GM21515 (cell line): ENCODE measurements around the gene SPATA16.
"Not testable (repeated sequence)": the region's sequence is repeated elsewhere in the genome, so short reads cannot be mapped to it uniquely, and the experiment has no call there.

Experiments used
- ATAC-seq: cut with Tn5 transposase; IDR thresholded peaks from one replicate; pipeline ENCODE4 v1.9.1; 2021; ENCODE audit not compliant: unreplicated experiment

The SPATA16 gene

GRCh38 chr3:172903642-172904320, 237.3 kb downstream of the SPATA16 start:
- ATAC-seq = no peak

DNA sequence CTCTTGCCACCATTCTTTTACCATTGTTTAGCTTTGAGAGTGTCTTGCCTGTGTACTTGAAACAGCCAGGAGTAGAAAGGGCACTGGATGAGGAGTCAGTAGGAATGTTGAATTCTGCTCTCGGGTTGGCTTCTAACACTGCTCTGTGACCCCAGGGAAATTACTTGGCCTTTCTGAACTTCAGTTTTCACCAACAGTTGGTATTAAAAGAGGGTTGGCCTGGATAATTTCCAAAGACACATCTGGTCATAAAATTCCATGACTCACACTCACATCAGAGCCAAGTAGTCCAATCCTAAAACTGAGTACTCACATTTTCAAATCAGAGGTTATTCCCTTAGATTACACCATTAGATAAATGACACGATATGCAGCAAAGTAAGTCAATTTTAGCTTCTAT, 248.9 kb downstream of the SPATA16 start:
- ATAC-seq = no peak

DNA sequence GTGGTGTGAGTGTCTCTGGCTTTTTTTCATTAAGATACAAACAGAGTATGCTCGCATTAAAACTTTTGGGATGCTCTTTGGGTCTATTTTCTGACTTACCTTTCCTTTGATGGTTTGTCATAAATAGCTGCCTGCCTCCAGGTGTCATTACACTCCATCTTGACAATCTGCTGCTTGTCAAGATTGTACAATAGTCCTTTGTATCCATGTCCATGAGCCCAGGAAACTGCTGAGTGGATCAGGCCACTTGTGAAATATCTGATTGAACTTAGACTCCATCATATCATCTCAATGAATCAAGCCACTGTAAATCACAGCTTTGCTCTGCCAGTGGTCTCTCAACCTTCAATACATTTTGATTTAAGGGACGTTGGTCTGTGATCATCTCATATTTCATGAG, 255.3 kb downstream of the SPATA16 start:
- no peak for ATAC-seq

DNA sequence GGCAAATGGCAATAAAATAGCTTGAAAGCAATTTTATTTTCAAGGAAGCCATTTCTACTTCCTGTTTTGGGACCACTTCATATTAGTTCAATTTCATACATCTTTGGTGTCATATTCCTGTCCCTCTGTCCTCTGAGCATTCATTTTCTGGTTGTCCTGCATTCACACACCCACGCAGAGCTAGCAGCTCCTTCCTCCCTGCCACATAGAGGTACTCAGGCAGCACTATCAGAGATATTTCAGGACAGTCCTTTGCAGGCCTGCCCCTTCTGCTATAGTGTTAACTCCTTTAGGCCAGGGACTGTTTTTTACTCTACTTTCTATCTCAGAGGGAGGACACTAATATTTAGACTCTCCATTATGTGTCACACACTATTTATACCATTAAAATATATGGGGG, 258.5 kb downstream of the SPATA16 start:
- no peak for ATAC-seq

DNA sequence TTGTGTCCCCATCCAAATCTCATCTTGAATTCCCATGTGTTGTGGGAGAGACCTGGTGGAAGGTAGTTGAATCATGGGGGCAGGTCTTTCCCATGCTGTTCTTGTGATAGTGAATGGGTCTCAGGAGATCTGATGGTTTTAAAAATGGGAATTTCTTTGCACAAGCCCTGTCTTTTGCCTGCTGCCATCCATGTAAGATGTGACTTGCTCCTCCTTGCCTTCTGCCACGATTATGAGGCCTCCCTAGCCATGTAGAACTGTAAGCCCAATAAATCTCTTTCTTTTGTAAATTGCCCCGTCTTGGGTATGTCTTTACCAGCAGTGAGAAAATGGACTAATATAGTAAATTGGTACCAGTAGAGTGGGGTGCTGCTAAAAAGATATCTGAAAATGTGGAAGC, 261.7 kb downstream of the SPATA16 start:
- ATAC-seq = not testable (repeated sequence)

DNA sequence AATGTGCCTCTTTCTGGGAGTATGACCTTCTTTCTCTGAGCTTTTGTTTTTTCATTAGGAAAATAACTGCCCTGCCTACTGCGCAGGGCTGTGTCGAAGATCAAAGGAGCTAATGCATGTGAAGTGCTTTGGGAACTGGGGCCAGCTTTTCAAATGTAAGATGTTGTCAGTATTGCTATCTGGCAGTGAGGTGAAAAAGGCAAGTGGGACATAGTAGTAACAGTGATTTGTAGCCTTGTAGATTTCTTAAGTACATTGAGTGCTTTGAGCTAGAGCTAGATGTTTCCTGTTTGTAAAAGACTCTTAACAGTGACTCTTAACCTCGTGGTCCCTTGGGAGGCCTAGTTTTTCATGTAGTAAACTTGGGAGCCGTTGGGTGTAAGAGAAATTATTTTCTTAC, 264.0 kb downstream of the SPATA16 start:
- ATAC-seq = no peak

DNA sequence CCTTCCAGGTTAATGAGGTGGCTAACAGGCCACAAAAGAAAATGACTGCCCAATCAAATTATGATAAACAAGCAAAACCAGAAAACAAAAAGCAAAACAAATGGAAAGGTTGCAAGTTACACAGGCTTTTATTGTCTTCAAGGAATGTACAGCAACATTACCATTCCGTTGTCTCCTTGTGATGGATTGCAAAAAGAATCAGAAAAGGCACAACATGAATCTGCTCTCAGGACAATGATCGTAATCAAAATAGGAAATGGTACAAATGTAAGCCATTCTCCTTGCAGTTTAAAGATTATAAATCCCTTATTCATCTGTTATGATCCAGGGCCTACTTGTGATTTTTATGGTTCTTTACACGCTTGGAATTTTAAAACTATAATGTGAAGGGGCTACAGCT, 264.7 kb downstream of the SPATA16 start:
- ATAC-seq = no peak

DNA sequence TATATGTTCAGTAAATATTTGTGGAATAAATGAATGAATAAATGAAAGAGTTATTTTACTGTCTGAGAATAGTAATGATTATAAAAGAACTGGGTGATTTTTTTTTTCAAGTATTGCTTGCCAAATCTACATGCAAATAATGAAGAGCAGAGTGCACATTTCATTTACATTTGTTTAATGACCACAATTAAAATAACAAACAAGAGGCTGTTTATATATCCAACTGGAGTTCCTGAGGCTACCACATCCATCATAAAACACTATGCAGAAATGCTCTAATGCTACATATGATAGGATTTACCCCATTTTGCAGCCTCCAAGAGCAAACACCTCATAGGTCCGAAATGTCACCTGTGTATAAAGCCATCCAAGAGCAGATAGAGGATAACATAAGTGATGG, 266.0 kb downstream of the SPATA16 start:
- no peak for ATAC-seq

DNA sequence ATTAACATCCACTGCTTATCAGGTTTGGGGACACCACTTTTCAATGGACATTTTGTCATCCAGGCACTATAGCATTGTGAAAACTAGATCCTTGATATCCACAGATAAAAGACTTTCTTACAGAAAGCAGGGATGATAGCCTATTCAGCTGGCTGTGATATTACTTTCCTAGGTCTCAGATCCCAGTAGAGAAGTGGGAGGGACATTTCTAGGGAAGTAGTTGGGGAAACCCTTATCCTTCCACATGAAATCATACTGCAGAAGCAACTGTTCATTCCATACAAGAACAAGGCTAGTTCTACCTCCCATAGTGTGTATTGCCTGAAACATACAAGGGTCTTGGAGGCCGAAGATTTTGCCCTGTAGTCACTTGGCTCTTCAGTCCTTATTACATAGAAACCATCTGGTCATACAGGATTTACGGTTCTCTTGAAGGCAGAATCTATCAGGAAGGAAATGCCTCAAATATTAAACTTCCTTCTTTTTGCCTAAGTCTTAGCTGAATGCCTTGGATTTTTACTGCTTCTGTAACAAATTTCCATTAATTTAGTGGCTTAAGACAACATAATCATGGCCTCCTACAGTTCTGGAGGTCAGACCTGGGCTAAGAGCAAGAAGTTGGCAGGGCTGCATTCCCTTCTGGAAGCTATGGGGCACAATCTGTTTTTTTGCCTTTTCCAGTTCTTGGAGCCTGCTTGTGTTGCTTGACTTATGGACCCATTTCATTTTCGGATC, 271.1 kb downstream of the SPATA16 start:
- no peak for ATAC-seq

DNA sequence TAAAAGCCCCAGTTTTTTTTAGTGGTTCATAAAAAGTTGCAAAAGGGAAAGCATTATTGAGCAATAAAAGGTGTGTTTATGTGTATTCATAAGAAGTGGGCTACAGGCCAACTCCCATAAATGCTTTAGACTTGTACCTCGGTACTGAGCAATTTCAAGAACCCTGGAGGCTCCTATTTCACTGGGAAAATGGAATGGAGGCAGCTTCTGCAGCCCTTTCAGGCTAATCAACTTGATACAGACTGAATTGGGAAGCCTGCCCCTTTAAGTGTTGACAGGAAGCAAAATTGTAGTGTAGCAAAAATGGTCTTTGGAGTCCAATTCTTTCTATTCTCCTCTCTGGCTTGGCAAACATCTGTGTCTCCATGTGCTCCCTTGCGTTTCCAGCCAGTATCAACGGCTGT, 271.7 kb downstream of the SPATA16 start:
- no peak for ATAC-seq

GRCh38 chr3:172868582-172869200, 272.3 kb downstream of the SPATA16 start:
- no peak for ATAC-seq

- not testable (repeated sequence) for ATAC-seq
These were observed 274.2 kb downstream of the SPATA16 start for GRCh38 chr3:172866726-172867350.

- ATAC-seq = no peak
These were observed 282.0 kb downstream of the SPATA16 start for GRCh38 chr3:172859041-172859440.

DNA sequence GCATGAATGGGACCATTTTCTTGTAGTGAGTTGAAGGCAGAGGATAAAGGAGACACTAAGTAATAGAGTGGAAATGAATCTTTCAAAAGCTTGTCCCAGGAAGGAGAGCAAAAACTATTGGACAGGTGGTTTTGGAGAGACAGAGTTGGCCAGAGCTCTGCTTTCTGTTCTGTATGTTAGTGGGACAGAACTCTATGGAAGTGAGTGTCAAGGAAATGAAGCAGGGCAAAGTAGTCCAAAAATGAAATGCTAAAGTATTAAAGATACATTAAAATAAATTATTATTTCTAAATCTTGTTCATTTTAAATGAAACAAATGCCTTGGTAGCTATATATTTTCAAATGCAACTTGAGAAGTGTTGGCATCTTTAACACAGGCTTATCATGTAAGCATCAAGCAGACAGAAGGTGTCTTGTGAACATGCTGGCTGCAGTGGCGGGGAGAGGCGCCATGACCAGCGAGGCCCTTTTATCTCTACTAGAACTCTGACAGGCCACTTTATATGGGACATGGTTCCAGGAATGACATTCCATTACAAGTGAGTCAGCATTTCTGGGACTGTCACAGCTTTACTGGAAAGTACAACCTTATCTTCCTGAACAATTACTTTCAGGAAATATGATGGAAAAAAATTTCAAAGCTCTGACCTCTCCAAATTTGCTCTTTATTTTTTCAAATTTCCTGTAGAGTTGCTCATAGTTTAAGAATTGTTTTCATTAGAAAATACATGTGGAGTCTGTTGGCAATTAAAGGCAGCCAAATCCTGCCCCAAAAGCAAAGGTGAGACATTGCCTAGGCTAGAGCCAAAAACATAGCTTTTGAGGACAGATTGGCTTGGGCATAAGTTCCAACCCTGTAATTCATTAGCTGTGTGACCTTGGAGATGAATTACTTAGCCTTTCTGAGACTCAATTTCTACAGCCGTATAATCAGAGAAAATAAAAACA, 284.0 kb downstream of the SPATA16 start:
- no peak for ATAC-seq

GRCh38 chr3:172855037-172855436, 286.0 kb downstream of the SPATA16 start:
- ATAC-seq = no peak

DNA sequence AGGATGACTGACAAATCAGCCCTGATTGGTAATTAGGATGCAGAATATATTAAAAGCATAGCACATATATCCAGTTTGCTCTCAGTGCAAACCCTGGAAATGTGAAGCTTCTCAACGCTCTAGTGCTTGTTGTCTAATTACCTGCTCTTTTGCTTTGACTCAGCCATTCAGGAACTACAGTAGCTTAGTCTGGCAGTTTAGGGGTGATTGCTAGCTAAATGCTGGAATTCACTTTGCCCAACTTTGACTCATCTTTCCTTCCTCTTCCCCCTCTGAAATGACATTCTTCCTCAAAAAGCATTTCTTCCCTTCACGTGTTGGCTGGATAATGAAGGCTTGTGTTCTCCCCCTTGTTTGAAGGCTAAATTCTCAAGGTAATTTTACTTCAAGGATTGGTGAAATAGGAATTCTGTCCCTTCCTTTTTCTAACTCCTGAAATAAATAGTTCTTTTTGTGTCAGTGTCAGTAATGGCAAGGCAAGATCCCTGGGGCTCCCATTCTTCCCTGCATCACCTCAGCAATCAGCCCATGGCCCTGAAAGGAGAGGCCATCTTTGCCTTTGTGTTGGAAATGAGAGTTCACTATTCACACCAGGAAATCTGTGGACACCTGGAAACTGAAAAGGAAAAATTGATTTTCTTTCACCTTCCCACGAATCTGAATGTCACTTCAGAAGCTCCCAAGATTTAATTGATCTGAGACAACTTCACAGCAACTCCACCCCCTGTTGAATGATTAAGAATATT, 286.9 kb downstream of the SPATA16 start:
- no peak for ATAC-seq

- no peak for ATAC-seq
These were observed 288.0 kb downstream of the SPATA16 start for GRCh38 chr3:172853005-172853404.

DNA sequence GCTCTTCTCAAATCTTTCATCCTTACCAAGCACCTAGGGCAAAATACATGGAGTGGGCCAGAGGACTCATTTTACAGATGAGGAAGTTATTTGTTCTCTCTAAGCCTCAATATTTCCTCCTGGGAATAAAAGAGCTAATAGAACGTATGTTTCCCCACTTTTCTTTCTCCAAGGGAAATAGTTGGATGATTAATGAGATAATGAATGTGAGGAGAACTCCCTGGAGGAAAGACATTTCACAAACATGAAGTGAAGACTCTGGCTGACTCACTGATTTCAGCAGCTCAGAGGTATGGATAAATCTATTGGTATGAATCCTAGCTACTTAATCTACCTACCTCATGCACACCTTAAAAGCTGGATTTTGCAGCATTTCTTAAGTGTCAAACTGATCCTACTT, 292.1 kb downstream of the SPATA16 start:
- no peak for ATAC-seq

GRCh38 chr3:172847292-172847691, 293.7 kb downstream of the SPATA16 start:
- ATAC-seq = no peak

- ATAC-seq = no peak
These were observed 294.3 kb downstream of the SPATA16 start for GRCh38 chr3:172846706-172847105.
